Measurements from ENCODE around the gene PLXNA4.

DNA sequence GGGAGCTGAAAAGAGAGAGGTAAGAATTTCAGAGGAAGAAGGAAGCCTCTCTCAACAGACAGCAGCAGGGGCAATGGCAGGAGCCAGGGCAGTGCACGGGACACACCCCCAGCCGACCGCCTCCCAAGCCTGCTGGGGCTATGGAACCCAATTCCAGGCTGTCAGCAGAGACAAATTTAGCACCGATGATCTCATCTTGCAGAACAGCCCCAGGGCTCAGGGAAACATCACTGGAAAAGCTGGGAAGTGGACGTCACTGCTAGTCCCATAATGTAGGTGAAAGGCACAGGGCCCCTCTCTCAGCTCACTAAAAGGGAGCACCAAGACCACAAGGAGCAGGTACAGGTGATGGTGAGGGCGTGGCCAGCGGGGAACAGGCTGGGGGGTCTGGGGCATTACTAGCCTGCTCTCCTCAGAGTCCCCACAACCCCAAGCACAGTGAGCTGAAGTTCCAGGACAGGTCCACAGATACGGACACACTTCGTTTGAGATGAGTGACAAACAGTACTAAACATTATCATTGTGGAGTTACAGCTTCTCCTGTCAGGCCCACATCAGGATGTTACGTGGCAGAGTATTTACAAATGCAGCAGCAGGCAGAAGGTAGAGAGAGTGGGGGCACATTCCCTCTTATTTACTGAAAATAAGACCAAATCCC lies 103.7 kb downstream of the PLXNA4 start:
- TF ChIP-seq TARDBP (IDR thresholded peaks at IDR 0.05): no peak
- TF ChIP-seq ARNT (IDR thresholded peaks at IDR 0.05): no peak
- TF ChIP-seq ZNF384 (IDR thresholded peaks at IDR 0.05): no peak
- TF ChIP-seq NFRKB (IDR thresholded peaks at IDR 0.05): no peak
- TF ChIP-seq SP1 (IDR thresholded peaks at IDR 0.05): no peak
- TF ChIP-seq, protein P1, sequence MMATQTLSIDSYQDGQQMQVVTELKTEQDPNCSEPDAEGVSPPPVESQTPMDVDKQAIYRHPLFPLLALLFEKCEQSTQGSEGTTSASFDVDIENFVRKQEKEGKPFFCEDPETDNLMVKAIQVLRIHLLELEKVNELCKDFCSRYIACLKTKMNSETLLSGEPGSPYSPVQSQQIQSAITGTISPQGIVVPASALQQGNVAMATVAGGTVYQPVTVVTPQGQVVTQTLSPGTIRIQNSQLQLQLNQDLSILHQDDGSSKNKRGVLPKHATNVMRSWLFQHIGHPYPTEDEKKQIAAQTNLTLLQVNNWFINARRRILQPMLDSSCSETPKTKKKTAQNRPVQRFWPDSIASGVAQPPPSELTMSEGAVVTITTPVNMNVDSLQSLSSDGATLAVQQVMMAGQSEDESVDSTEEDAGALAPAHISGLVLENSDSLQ (IDR thresholded peaks at IDR 0.05): peak; percentile 90
- TF ChIP-seq FOXM1 (IDR thresholded peaks at IDR 0.05; ENCODE audit: borderline replicate concordance): no peak
- TF ChIP-seq ELF4 (IDR thresholded peaks at IDR 0.05): no peak
- TF ChIP-seq L3MBTL2 (conservative IDR thresholded peaks at IDR 0.05): no peak
- no peak for TF ChIP-seq LEF1 (IDR thresholded peaks at IDR 0.05; ENCODE audit: borderline replicate concordance)
- TF ChIP-seq BHLHE40 (IDR thresholded peaks at IDR 0.05; ENCODE audit: borderline replicate concordance): no peak
